OCI-LY3 (cell line): ENCODE data around the gene VAMP8.

Source experiments
- CTCF ChIP-seq: fragments of 200-600, 300-600 bp; sonication (generic); IDR thresholded peaks from 2 replicates; pipeline ENCODE4 v1.5.1; 2014; ENCODE audit warnings: antibody characterized with exemption, low read length, low read depth
- EZH2phosphoT487 ChIP-seq: fragments of 200-600 bp; shearing (Covaris generic); IDR thresholded peaks from 2 replicates; pipeline ENCODE4 v1.6.1; 2018; ENCODE audit warnings: antibody characterized with exemption, mixed run types, low read depth

- TF ChIP-seq CTCF (no peak), EZH2phosphoT487 (no peak)
Observed at GRCh38 chr2:85619617-85620016, 42.2 kb downstream of the VAMP8 start.
